HepG2 (cell line): ENCODE data around the gene DDX19B. TPM values are rescaled to one million over a fixed set of nuclear protein-coding genes. Genes with fewer than 3 reads are reported as not detected.

Experiments
- AGO2 ChIP-seq: fragments of 200-400 bp; formaldehyde crosslinking; optimal IDR thresholded peaks from 2 replicates; pipeline ENCODE3; 2017; ENCODE audit warnings: mild to moderate bottlenecking, low read depth, low read length, moderate library complexity
- DZIP1 ChIP-seq: sonication (generic); formaldehyde crosslinking; IDR thresholded peaks from 2 replicates; pipeline ENCODE4 v1.5.0; 2020; ENCODE audit warnings: mild to moderate bottlenecking, missing genetic modification reagents
- EZH2 ChIP-seq: conservative IDR thresholded peaks from 2 replicates; pipeline ENCODE4 v1.6.1; 2012; ENCODE audit warnings: mild to moderate bottlenecking, low read depth, low read length, moderate library complexity
- MIER3 ChIP-seq: IDR thresholded peaks from 2 replicates; pipeline ENCODE4 v1.6.1; 2016; ENCODE audit warnings: missing compliant biosample characterization, borderline replicate concordance
- MTA3 ChIP-seq: sonication (generic); formaldehyde crosslinking; IDR thresholded peaks from 2 replicates; pipeline ENCODE4 v1.4.0; 2020; ENCODE audit warnings: missing genetic modification reagents
- NCOA5 ChIP-seq: sonication (generic); formaldehyde crosslinking; IDR thresholded peaks from 2 replicates; pipeline ENCODE4 v1.4.0; 2020; ENCODE audit warnings: missing genetic modification reagents
- NFE2L2 ChIP-seq: fragments of 150-350 bp; IDR thresholded peaks from 2 replicates; pipeline ENCODE4 v1.6.1; 2014; ENCODE audit warnings: low read length
- NR2F2 ChIP-seq: IDR thresholded peaks from 2 replicates; pipeline ENCODE4 v1.6.1; 2012; ENCODE audit warnings: low read depth, inconsistent platforms, borderline replicate concordance
- PHF21A ChIP-seq: sonication (generic); formaldehyde crosslinking; IDR thresholded peaks from 2 replicates; pipeline ENCODE4 v1.5.0; 2020; ENCODE audit warnings: mild to moderate bottlenecking, missing genetic modification reagents
- PPARG ChIP-seq: conservative IDR thresholded peaks from 2 replicates; pipeline ENCODE4 v1.6.1; 2016; ENCODE audit warnings: missing biosample characterization, missing genetic modification reagents
- PRMT3 ChIP-seq: sonication (generic); formaldehyde crosslinking; IDR thresholded peaks from 2 replicates; pipeline ENCODE4 v1.8.1; 2022; ENCODE audit warnings: low read depth, mild to moderate bottlenecking, moderate library complexity, missing genetic modification reagents, borderline replicate concordance
- SSRP1 ChIP-seq: IDR thresholded peaks from 2 replicates; pipeline ENCODE4 v1.6.1; 2016; ENCODE audit warnings: control low read depth
- TP53 ChIP-seq: sonication (generic); formaldehyde crosslinking; conservative IDR thresholded peaks from 2 replicates; pipeline ENCODE4 v1.4.0; 2020; ENCODE audit warnings: missing genetic modification reagents
- ZBTB1 ChIP-seq: sonication (generic); formaldehyde crosslinking; IDR thresholded peaks from 2 replicates; pipeline ENCODE4 v1.4.0; 2020; ENCODE audit warnings: missing genetic modification reagents, borderline replicate concordance
- ZFYVE20 ChIP-seq: sonication (generic); formaldehyde crosslinking; IDR thresholded peaks from 2 replicates; pipeline ENCODE4 v1.8.0; 2023; ENCODE audit warnings: low read depth, mild to moderate bottlenecking, moderate library complexity, missing genetic modification reagents, borderline replicate concordance
- ZNF121 ChIP-seq: sonication (generic); formaldehyde crosslinking; IDR thresholded peaks from 2 replicates; pipeline ENCODE4 v1.5.0; 2020; ENCODE audit warnings: mild to moderate bottlenecking, missing genetic modification reagents
- ZNF225 ChIP-seq: sonication (generic); formaldehyde crosslinking; IDR thresholded peaks from 2 replicates; pipeline ENCODE4 v1.4.0; 2020; ENCODE audit warnings: mild to moderate bottlenecking, missing genetic modification reagents
- ZNF678 ChIP-seq: sonication (generic); formaldehyde crosslinking; IDR thresholded peaks from 2 replicates; pipeline ENCODE4 v1.4.0; 2020; ENCODE audit warnings: mild to moderate bottlenecking, missing genetic modification reagents
- ZSCAN20 ChIP-seq: sonication (generic); formaldehyde crosslinking; IDR thresholded peaks from 2 replicates; pipeline ENCODE4 v1.4.0; 2020; ENCODE audit warnings: missing genetic modification reagents, mild to moderate bottlenecking, borderline replicate concordance
- ZSCAN29 ChIP-seq: sonication (generic); formaldehyde crosslinking; conservative IDR thresholded peaks from 2 replicates; pipeline ENCODE4 v1.4.0; 2020; ENCODE audit warnings: mild to moderate bottlenecking, missing genetic modification reagents
- polyA plus RNA-seq, 8 experiments: library from polyadenylated mRNA; depleted of rRNA in 3 of 8; stranded (reverse) in 7 of 8; unstranded in 1 of 8; fragments of >200 nt; fragmentation: Illumina TruSeq in 4 of 8; extraction: Trizol in 4 of 8; gene quantifications; 2 replicates each; pipeline versions ENCODE4 v1.2.1 to v1.2.3, GENCODE V29; 2011 to 2016; ENCODE audit warnings: low read depth in 4 of 8, missing spikeins in 1 of 8, mixed read lengths in 1 of 8; ENCODE audit not compliant: insufficient read depth in 1 of 8
- total RNA-seq, 5 experiments: library from RNA; depleted of rRNA; stranded (reverse); fragments of >200 nt; fragmentation: Illumina TruSeq; extraction: Trizol; gene quantifications; 2 replicates each; pipeline ENCODE4 v1.2.3, GENCODE V29; 2016; ENCODE audit warnings: low read depth in 1 of 5
- TF ChIP-seq, protein P1 (sequence below): sonication (generic); formaldehyde crosslinking; IDR thresholded peaks from 2 replicates; pipeline ENCODE4 v1.4.0; 2020; ENCODE audit warnings: missing genetic modification reagents, borderline replicate concordance
- TF ChIP-seq, protein P2 (sequence below): sonication (generic); formaldehyde crosslinking; IDR thresholded peaks from 2 replicates; pipeline ENCODE4 v1.4.0; 2020; ENCODE audit warnings: missing genetic modification reagents, borderline replicate concordance

The DDX19B gene
- total and polyA plus RNA-seq, 2 of the 13 experiments (the other 11 are each of a cell fraction or from before 2014, with no cell fraction given), result 36.2 to 40.0 TPM

DNA sequence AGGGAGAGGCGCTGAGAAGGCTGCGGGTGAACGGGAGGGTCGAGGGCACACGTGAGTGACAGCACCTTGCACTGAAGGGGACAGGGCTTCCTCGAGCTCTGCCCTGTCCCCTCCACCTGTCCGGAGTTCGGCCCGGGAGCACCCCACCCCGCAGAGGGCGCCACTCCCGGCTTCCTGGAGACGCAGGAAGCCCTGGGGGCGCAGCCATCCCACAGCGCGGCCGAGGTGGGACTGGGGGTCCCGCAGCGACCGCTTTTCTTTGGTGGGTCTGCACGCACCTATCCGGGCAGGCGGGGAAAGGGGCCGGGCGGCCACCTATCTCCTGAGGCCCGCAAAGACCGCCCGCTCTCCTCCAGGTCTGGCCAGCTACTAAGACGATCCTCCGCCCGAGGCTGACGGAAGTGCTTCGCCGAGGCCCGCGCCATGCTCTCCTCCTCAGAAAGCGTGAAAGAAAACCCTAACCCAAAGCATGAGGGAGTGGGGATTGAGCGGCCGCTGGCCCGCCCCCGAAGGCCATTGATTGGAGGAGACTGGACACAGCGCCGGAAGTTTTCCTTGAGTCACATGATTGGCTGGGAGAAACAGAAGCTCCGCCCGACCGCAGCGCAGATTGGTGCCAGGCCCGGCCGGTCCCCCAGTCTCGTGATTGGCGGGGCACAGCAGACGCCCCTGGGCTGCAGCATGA, 82.1 kb downstream of the DDX19B start (continued):
- TF ChIP-seq NR2F2 (peak; percentile 33; the same call in 1 of the 2 replicates), ZFYVE20 (CRISPR knock-in tag) (no peak), PHF21A (CRISPR knock-in tag) (0 out of 2 replicates have a peak, but pooled peaks have one; percentile 70), NFE2L2 (no peak), PRMT3 (CRISPR knock-in tag) (peak; percentile 80; the same call in 1 of the 2 replicates), EZH2 (no peak), NCOA5 (CRISPR knock-in tag) (0 out of 2 replicates have a peak, but pooled peaks have one; percentile 64), ZNF121 (CRISPR knock-in tag) (no peak), ZBTB1 (CRISPR knock-in tag) (no peak; the same call in 1 of the 2 replicates), MTA3 (no peak), ZNF678 (CRISPR knock-in tag) (peak; percentile 50; the same call in 1 of the 2 replicates), ZSCAN29 (CRISPR knock-in tag) (peak; percentile 92), TP53 (CRISPR knock-in tag) (peak; percentile 42; the same call in 1 of the 2 replicates), AGO2 (peak; percentile 99), ZSCAN20 (CRISPR knock-in tag) (0 out of 2 replicates have a peak, but pooled peaks have one; percentile 82), MIER3 (CRISPR knock-in tag) (peak; percentile 72; the same call in 1 of the 2 replicates), ZNF225 (no peak; the same call in none of the 2 replicates), PPARG (peak; percentile 10; the same call in 1 of the 2 replicates), DZIP1 (CRISPR knock-in tag) (no peak; the same call in 1 of the 2 replicates), SSRP1 (CRISPR knock-in tag) (peak; percentile 77; the same call in 1 of the 2 replicates)
- TF ChIP-seq, protein P1, sequence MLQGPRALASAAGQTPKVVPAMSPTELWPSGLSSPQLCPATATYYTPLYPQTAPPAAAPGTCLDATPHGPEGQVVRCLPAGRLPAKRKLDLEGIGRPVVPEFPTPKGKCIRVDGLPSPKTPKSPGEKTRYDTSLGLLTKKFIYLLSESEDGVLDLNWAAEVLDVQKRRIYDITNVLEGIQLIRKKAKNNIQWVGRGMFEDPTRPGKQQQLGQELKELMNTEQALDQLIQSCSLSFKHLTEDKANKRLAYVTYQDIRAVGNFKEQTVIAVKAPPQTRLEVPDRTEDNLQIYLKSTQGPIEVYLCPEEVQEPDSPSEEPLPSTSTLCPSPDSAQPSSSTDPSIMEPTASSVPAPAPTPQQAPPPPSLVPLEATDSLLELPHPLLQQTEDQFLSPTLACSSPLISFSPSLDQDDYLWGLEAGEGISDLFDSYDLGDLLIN (CRISPR knock-in tag), result peak; percentile 91; the same call in 1 of the 2 replicates
- TF ChIP-seq, protein P2, sequence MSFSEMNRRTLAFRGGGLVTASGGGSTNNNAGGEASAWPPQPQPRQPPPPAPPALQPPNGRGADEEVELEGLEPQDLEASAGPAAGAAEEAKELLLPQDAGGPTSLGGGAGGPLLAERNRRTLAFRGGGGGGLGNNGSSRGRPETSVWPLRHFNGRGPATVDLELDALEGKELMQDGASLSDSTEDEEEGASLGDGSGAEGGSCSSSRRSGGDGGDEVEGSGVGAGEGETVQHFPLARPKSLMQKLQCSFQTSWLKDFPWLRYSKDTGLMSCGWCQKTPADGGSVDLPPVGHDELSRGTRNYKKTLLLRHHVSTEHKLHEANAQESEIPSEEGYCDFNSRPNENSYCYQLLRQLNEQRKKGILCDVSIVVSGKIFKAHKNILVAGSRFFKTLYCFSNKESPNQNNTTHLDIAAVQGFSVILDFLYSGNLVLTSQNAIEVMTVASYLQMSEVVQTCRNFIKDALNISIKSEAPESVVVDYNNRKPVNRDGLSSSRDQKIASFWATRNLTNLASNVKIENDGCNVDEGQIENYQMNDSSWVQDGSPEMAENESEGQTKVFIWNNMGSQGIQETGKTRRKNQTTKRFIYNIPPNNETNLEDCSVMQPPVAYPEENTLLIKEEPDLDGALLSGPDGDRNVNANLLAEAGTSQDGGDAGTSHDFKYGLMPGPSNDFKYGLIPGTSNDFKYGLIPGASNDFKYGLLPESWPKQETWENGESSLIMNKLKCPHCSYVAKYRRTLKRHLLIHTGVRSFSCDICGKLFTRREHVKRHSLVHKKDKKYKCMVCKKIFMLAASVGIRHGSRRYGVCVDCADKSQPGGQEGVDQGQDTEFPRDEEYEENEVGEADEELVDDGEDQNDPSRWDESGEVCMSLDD (CRISPR knock-in tag), result peak; percentile 87
